ENCODE results near the gene TNFAIP2.
"Not testable (repeated sequence)": the region's sequence is repeated elsewhere in the genome, so short reads cannot be mapped to it uniquely, and the experiment has no call there.

TNFAIP2 gene

GRCh38 chr14:103155826-103156394, 32.6 kb downstream of the TNFAIP2 start:
- no peak for DNase-seq (ENCODE audit: low spot score)

GRCh38 chr14:103156651-103157378, 33.6 kb downstream of the TNFAIP2 start:
- peak; percentile 16 for DNase-seq (ENCODE audit: low spot score)

GRCh38 chr14:103157969-103158368, 34.7 kb downstream of the TNFAIP2 start:
- no peak for DNase-seq (ENCODE audit: low spot score)

- DNase-seq (ENCODE audit: low spot score), result no peak
Observed at GRCh38 chr14:103158688-103159087, 35.4 kb downstream of the TNFAIP2 start.

- no peak for DNase-seq (ENCODE audit: low spot score)
Observed at GRCh38 chr14:103160321-103161053, 37.2 kb downstream of the TNFAIP2 start.

- peak; percentile 50 for DNase-seq (ENCODE audit: low spot score)
Observed at GRCh38 chr14:103161054-103161397, 37.8 kb downstream of the TNFAIP2 start.

GRCh38 chr14:103163199-103163598, 39.9 kb downstream of the TNFAIP2 start:
- DNase-seq (ENCODE audit: low spot score), result no peak

- DNase-seq (ENCODE audit: low spot score), result no peak
Observed at GRCh38 chr14:103164006-103164405, 40.7 kb downstream of the TNFAIP2 start.

- no peak for DNase-seq (ENCODE audit: low spot score)
Observed at GRCh38 chr14:103164779-103165178, 41.5 kb downstream of the TNFAIP2 start.

- no peak for DNase-seq (ENCODE audit: low spot score)
Observed at GRCh38 chr14:103165323-103165722, 42.1 kb downstream of the TNFAIP2 start.

- no peak for DNase-seq (ENCODE audit: low spot score)
Observed at GRCh38 chr14:103169954-103170353, 46.7 kb downstream of the TNFAIP2 start.

- DNase-seq (ENCODE audit: low spot score), result not testable (repeated sequence)
Observed at GRCh38 chr14:103171206-103171605, 47.9 kb downstream of the TNFAIP2 start.

- DNase-seq (ENCODE audit: low spot score), result no peak
Observed at GRCh38 chr14:103172921-103173320, 49.7 kb downstream of the TNFAIP2 start.

- not testable (repeated sequence) for DNase-seq (ENCODE audit: low spot score)
Observed at GRCh38 chr14:103173887-103174286, 50.6 kb downstream of the TNFAIP2 start.

- not testable (repeated sequence) for DNase-seq (ENCODE audit: low spot score)
Observed at GRCh38 chr14:103176176-103176575, 52.9 kb downstream of the TNFAIP2 start.

GRCh38 chr14:103177376-103177775, 54.1 kb downstream of the TNFAIP2 start:
- DNase-seq (ENCODE audit: low spot score), result no peak

GRCh38 chr14:103178521-103178920, 55.3 kb downstream of the TNFAIP2 start:
- DNase-seq (ENCODE audit: low spot score), result no peak

- no peak for DNase-seq (ENCODE audit: low spot score)
Observed at GRCh38 chr14:103179094-103179493, 55.8 kb downstream of the TNFAIP2 start.

GRCh38 chr14:103180331-103180730, 57.1 kb downstream of the TNFAIP2 start:
- DNase-seq (ENCODE audit: low spot score), result no peak

- DNase-seq (ENCODE audit: low spot score), result no peak
Observed at GRCh38 chr14:103184046-103184445, 60.8 kb downstream of the TNFAIP2 start.

- DNase-seq (ENCODE audit: low spot score), result peak; percentile 42
Observed at GRCh38 chr14:103185051-103186029, 62.1 kb downstream of the TNFAIP2 start.

GRCh38 chr14:103186241-103186822, 63.1 kb downstream of the TNFAIP2 start:
- no peak for DNase-seq (ENCODE audit: low spot score)

All from SW480 (cell line).